ENCODE results near the gene SBSN.

- no peak for TF ChIP-seq CTCF (IDR thresholded peaks at IDR 0.05)
- TF ChIP-seq POLR2A (IDR thresholded peaks at IDR 0.05), result no peak
Observed at GRCh38 chr19:35498984-35499527, 29.1 kb downstream of the SBSN start.

Data from gastroesophageal sphincter (tissue), 3 donors.